NK-92 treated with Interleukin-12 subunit alpha and Interleukin-12 subunit beta, amount 100 ng/mL, for 24 hours (cell line): ENCODE results near the gene ZNF649.

Source experiments
- DNase-seq: peaks from one replicate; lab custom pipeline; 2025; lab: John Stamatoyannopoulos, UW

Gene ZNF649

GRCh38 chr19:51887522-51888498 is 17.0 kb downstream of the ZNF649 start, which contains the start of gene ZNF577:
Gene ZNF577 (minus strand): TSS chr19:51887951. CDS start chr19:51880382, 7,569 bp downstream.
- DNase-seq = no peak

GRCh38 chr19:51884713-51885112 is 20.1 kb downstream of the ZNF649 start:
- DNase-seq = no peak

GRCh38 chr19:51882518-51882917 is 22.3 kb downstream of the ZNF649 start:
- no peak for DNase-seq

GRCh38 chr19:51873097-51873496 is 31.7 kb downstream of the ZNF649 start:
- DNase-seq = no peak

- no peak for DNase-seq
Measured at GRCh38 chr19:51861870-51862622, 42.8 kb downstream of the ZNF649 start.
